ENCODE measurements around the gene GREB1L. TPM values are rescaled to one million over a fixed set of nuclear protein-coding genes. Genes with fewer than 3 reads are reported as not detected.

Gene GREB1L
- total and polyA plus RNA-seq, 2 donors (not counting 1 experiment from before 2014, with no cell fraction given) = 0.33 to 0.41 TPM

- Histone ChIP-seq H4K20me1 (ENCODE audit: control insufficient read depth, extremely low read depth, insufficient read depth, low read length) (no peaks in the 10 kb centered on the region), H3K79me2 (ENCODE audit: control insufficient read depth, insufficient read depth, low read length) (no peaks in the 10 kb centered on the region), H3K36me3 (ENCODE audit: control insufficient read depth, insufficient read depth, low read length) (no peaks in the 10 kb centered on the region), H3K9ac (ENCODE audit: insufficient read depth, low read length) (no peak overlapping the region), H3K9me3 (ENCODE audit: control insufficient read depth, insufficient read depth, low read depth, low read length) (no peaks in the 10 kb centered on the region), H3K4me1 (ENCODE audit: control insufficient read depth, extremely low read depth, insufficient read depth, low read length) (no peaks in the 10 kb centered on the region), H3K27ac (ENCODE audit: insufficient read depth, low read length) (no peak overlapping the region), H3K4me3 (replicated peaks in 1 of 4; ENCODE audit: control extremely low read depth in 1 of 4, insufficient read depth in 1 of 4, low read depth in 3 of 4, low read length in 4 of 4) (no peak overlapping the region), H3K27me3 (ENCODE audit: control insufficient read depth, insufficient read depth, low read length) (no peaks in the 10 kb centered on the region), H2AFZ (ENCODE audit: low read length) (no peak overlapping the region), H3K4me2 (ENCODE audit: extremely low read depth, insufficient read depth, low read length) (no peak overlapping the region)
- no peak for DNase-seq (ENCODE audit: low read depth in 2 of 2)
- TF ChIP-seq, protein P1, sequence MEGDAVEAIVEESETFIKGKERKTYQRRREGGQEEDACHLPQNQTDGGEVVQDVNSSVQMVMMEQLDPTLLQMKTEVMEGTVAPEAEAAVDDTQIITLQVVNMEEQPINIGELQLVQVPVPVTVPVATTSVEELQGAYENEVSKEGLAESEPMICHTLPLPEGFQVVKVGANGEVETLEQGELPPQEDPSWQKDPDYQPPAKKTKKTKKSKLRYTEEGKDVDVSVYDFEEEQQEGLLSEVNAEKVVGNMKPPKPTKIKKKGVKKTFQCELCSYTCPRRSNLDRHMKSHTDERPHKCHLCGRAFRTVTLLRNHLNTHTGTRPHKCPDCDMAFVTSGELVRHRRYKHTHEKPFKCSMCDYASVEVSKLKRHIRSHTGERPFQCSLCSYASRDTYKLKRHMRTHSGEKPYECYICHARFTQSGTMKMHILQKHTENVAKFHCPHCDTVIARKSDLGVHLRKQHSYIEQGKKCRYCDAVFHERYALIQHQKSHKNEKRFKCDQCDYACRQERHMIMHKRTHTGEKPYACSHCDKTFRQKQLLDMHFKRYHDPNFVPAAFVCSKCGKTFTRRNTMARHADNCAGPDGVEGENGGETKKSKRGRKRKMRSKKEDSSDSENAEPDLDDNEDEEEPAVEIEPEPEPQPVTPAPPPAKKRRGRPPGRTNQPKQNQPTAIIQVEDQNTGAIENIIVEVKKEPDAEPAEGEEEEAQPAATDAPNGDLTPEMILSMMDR (conservative IDR thresholded peaks at IDR 0.05 in 1 of 2, IDR thresholded peaks at IDR 0.05 in 1 of 2; ENCODE audit: low read depth in 1 of 2, low read length in 2 of 2) = no peak
- TF ChIP-seq EZH2 (IDR thresholded peaks at IDR 0.05; ENCODE audit: low read length, missing control alignments) = no peak
Measured at GRCh38 chr18:21196426-21196825, 45.6 kb upstream of the GREB1L start.

GRCh38 chr18:21203126-21203525, 38.9 kb upstream of the GREB1L start:
- H3K79me2 ChIP-seq (ENCODE audit: control insufficient read depth, insufficient read depth, low read length) = no peaks in the 10 kb centered on the region
- DNase-seq (ENCODE audit: low read depth in 2 of 2) = no peak
- no peaks in the 10 kb centered on the region for H3K4me1 ChIP-seq (ENCODE audit: control insufficient read depth, extremely low read depth, insufficient read depth, low read length)
- H3K9me3 ChIP-seq (ENCODE audit: control insufficient read depth, insufficient read depth, low read depth, low read length) = no peaks in the 10 kb centered on the region
- H3K36me3 ChIP-seq (ENCODE audit: control insufficient read depth, insufficient read depth, low read length) = no peaks in the 10 kb centered on the region
- H3K9ac ChIP-seq (ENCODE audit: insufficient read depth, low read length) = no peak overlapping the region
- no peak overlapping the region for H2AFZ ChIP-seq (ENCODE audit: low read length)
- no peaks in the 10 kb centered on the region for H3K27me3 ChIP-seq (ENCODE audit: control insufficient read depth, insufficient read depth, low read length)
- no peaks in the 10 kb centered on the region for H4K20me1 ChIP-seq (ENCODE audit: control insufficient read depth, extremely low read depth, insufficient read depth, low read length)
- H3K4me3 ChIP-seq (replicated peaks in 1 of 4; ENCODE audit: control extremely low read depth in 1 of 4, insufficient read depth in 1 of 4, low read depth in 3 of 4, low read length in 4 of 4) = no peak overlapping the region
- H3K27ac ChIP-seq (ENCODE audit: insufficient read depth, low read length) = no peak overlapping the region
- H3K4me2 ChIP-seq (ENCODE audit: extremely low read depth, insufficient read depth, low read length) = no peak overlapping the region
- TF ChIP-seq, protein P1 (conservative IDR thresholded peaks at IDR 0.05 in 1 of 2, IDR thresholded peaks at IDR 0.05 in 1 of 2; ENCODE audit: low read depth in 1 of 2, low read length in 2 of 2) = no peak

DNA sequence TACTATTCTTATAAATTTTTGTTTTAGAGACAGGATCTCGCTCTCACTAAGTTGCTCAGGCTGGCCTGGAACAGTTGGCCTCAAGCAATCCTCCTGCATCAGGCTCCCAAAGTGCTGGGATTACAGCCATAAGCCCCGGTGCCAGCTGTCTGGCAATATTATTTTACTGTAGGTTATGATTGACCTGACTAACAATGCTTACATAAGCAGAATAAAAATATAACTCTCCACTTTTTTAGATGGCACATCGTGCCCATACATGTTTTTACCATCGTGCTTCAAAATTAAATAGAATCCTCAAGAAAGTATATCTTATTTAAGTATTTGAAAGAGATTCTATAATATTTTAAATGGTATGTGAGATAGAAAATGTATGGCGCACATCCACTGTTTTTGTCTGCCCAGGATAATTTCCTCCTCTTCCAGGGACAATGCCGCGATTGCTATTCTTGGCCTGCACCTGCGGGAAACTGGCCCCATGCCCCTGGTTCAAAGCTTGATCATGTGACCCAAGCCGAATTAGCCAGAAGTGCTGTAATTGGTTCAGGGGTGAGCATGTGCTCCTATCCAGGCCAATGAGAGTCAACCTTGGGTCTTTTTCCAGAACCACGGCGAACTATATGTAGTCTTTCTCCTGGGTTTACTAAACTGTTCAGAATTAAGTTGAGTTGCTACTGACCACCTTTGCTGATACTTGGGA, 38.3 kb upstream of the GREB1L start:
- Histone ChIP-seq H3K4me1 (ENCODE audit: control insufficient read depth, extremely low read depth, insufficient read depth, low read length) (no peaks in the 10 kb centered on the region), H3K4me2 (ENCODE audit: extremely low read depth, insufficient read depth, low read length) (no peak overlapping the region), H4K20me1 (ENCODE audit: control insufficient read depth, extremely low read depth, insufficient read depth, low read length) (no peaks in the 10 kb centered on the region), H3K27me3 (ENCODE audit: control insufficient read depth, insufficient read depth, low read length) (no peaks in the 10 kb centered on the region), H3K27ac (ENCODE audit: insufficient read depth, low read length) (no peak overlapping the region), H3K9ac (ENCODE audit: insufficient read depth, low read length) (no peak overlapping the region), H2AFZ (ENCODE audit: low read length) (no peak overlapping the region), H3K36me3 (ENCODE audit: control insufficient read depth, insufficient read depth, low read length) (no peaks in the 10 kb centered on the region), H3K79me2 (ENCODE audit: control insufficient read depth, insufficient read depth, low read length) (no peaks in the 10 kb centered on the region), H3K9me3 (ENCODE audit: control insufficient read depth, insufficient read depth, low read depth, low read length) (no peaks in the 10 kb centered on the region), H3K4me3 (replicated peaks in 1 of 4; ENCODE audit: control extremely low read depth in 1 of 4, insufficient read depth in 1 of 4, low read depth in 3 of 4, low read length in 4 of 4) (no peak overlapping the region)
- no peak for DNase-seq (ENCODE audit: low read depth in 2 of 2)
- TF ChIP-seq EZH2 (IDR thresholded peaks at IDR 0.05; ENCODE audit: low read length, missing control alignments) = no peak
- TF ChIP-seq, protein P1 (conservative IDR thresholded peaks at IDR 0.05 in 1 of 2, IDR thresholded peaks at IDR 0.05 in 1 of 2; ENCODE audit: low read depth in 1 of 2, low read length in 2 of 2) = no peak

Measured in fibroblast of lung (primary cell).